ENCODE measurements around the gene TGFBR2. TPM values are rescaled to one million over a fixed set of nuclear protein-coding genes. Genes with fewer than 3 reads are reported as not detected.

TGFBR2 gene
- total RNA-seq, 2 donors from 2014 or later: 91.8 to 143 TPM

DNA sequence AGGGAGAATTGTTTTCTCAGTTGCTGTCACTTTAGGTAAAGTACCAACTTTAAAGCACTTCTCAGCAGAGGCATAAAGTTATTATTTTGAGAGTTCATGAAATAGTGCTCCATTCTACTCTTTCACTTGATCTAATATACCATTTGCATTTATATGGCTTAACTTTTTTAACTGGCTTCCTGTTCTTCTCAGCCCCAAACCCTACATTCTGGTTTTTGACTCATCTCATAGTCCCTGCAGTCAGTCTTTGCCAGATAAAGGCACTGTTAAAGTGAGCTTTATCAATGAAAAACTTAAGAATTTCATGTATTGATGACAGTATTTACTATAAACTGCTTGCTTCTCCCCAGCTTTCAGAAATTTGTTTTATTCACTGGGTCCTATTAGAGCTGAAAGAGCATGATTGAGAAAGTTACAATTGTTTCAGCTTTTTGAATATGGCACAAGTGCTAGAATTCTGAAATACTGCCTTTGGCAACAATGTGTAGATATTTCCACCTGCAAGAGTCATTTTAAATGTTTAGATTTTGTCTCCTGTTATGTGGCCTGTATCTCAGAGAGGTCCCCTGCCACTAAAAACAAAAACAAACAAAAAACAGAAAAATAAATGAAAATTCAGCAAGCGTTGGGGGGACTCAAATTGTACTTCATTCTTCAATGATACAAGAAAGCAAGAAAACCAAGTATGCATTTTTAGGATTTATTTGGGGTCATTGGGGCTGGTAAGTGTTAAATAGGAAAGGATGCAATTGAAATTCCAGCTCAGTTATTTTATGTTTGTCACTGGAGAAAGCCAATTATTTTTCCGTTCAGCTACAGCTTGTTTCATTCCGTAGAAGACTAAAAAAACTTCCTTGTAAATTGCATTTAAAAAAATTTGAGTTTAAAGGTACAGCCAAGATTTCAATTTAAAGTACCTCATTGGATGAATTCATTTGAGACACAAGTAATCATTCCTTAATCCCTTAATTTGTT lies 28.6 kb downstream of the TGFBR2 start:
- Histone ChIP-seq H3K27ac (no peak overlapping the region), H3K27me3 (no peaks in the 10 kb centered on the region), H3K4me3 (no peak overlapping the region), H3K36me3 (replicated peaks in 1 of 2; ENCODE audit: insufficient read depth in 1 of 2, low read depth in 2 of 2) (no peaks in the 10 kb centered on the region), H3K9me3 (no peaks in the 10 kb centered on the region), H3K4me1 (peaks cover 67% of the 10 kb centered on the region)
- TF ChIP-seq, protein P1, sequence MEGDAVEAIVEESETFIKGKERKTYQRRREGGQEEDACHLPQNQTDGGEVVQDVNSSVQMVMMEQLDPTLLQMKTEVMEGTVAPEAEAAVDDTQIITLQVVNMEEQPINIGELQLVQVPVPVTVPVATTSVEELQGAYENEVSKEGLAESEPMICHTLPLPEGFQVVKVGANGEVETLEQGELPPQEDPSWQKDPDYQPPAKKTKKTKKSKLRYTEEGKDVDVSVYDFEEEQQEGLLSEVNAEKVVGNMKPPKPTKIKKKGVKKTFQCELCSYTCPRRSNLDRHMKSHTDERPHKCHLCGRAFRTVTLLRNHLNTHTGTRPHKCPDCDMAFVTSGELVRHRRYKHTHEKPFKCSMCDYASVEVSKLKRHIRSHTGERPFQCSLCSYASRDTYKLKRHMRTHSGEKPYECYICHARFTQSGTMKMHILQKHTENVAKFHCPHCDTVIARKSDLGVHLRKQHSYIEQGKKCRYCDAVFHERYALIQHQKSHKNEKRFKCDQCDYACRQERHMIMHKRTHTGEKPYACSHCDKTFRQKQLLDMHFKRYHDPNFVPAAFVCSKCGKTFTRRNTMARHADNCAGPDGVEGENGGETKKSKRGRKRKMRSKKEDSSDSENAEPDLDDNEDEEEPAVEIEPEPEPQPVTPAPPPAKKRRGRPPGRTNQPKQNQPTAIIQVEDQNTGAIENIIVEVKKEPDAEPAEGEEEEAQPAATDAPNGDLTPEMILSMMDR (IDR thresholded peaks at IDR 0.05): no peak
- DNase-seq (no peak), ATAC-seq (no peak)
- 72 to 74% methylated on average over 3 of the region's 3 CpGs for WGBS, 2 donors
- intact Hi-C loops (cut with DNase I): no loop called here

DNA sequence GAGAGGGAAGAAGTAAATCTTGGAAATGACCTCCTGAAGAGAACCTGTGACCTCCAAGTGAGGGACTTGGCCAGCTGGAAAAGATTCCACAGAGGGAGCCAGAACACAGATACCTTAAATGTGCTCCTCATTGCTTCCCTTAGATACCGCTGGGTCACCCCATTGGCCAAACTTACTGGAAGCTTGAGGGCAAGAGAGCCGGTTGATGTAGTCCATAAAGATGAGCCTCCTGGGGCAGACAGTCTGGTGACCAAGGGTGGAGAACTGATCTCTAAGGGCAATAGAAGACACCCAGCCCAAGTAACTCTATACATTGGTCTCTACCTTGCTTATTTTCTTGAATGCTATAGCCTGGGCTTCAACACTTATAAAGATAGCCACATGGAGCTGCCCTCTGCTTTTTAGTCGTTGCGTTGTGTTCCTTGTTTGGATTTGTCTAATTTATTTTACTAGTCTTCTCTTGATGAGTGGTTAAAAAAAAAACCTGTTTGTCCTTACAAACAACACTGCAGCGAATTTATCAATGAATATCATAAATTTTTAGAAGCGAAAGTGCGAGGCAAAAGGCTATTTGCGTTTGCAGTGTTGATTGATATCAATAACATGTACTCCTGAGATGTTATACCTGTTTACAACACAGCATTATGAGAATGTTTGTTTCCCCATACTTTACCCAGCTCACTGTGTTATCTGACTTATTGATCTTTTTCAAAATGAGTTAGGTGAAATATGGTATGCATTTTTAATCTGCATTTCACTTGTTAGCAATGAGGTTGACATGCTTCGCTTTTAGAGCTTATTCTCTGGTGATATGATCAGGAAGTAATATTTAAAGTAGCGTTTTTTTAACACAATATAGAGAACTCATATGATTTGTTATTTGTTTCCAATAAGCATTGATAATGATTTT lies 31.2 kb downstream of the TGFBR2 start:
- H3K4me3 ChIP-seq: no peak overlapping the region
- H3K27ac ChIP-seq: no peak overlapping the region
- ATAC-seq: no peak
- TF ChIP-seq, protein P1 (IDR thresholded peaks at IDR 0.05): no peak
- no peak for TF ChIP-seq POLR2A (IDR thresholded peaks at IDR 0.05)
- no peaks in the 10 kb centered on the region for H3K9me3 ChIP-seq
- intact Hi-C loops (cut with DNase I): no loop called here
- peaks cover 55% of the 10 kb centered on the region for H3K4me1 ChIP-seq
- H3K36me3 ChIP-seq (replicated peaks in 1 of 2; ENCODE audit: insufficient read depth in 1 of 2, low read depth in 2 of 2): no peaks in the 10 kb centered on the region
- no peaks in the 10 kb centered on the region for H3K27me3 ChIP-seq
- 89 to 93% methylated on average over 10 of the region's 10 CpGs for WGBS, 2 donors
- no peak for DNase-seq

DNA sequence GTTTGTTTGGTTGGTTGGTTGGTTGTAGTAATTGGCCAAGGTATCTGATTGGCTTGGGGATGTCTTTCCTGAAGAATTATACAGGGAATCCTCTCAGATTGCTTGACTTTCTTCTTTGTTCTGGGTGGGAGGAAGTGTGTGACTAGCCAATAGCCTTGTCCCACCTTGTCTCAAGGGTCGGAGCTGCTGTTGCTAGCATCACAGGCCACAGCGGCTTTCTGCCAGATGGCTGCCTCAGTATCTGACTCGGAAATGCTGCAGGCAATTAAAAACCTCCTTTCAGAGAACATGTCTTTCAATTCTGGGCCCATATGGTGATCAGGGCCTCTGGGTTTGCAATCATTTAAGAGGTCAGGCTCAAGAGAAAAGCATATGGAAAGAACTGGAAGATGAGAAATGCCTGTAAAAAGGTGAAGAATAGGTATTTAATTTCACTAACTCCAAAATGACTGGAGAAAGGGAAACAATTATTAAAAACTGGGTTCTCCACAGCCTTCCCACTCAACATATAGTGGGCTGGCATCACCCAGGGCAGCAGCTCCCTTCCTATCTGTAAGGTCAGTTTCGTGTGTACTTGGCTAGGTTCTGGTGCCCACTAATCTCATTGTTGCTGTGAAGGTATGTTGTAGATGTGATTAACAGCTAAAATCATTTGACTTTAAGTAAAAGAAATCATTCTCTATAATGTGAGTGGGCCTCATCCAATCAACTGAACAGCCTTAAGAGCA lies 32.4 kb downstream of the TGFBR2 start:
- TF ChIP-seq POLR2A (IDR thresholded peaks at IDR 0.05): no peak
- TF ChIP-seq, protein P1 (IDR thresholded peaks at IDR 0.05): no peak
- no peaks in the 10 kb centered on the region for H3K36me3 ChIP-seq (replicated peaks in 1 of 2; ENCODE audit: insufficient read depth in 1 of 2, low read depth in 2 of 2)
- no peak overlapping the region for H3K4me3 ChIP-seq
- DNase-seq (no peak), ATAC-seq (no peak)
- WGBS, 2 donors: 71 to 88% methylated on average over 4 of the region's 4 CpGs
- intact Hi-C loops (cut with DNase I): no loop called here
- no peak overlapping the region for H3K27ac ChIP-seq
- H3K9me3 ChIP-seq: no peaks in the 10 kb centered on the region
- H3K27me3 ChIP-seq: no peaks in the 10 kb centered on the region
- H3K4me1 ChIP-seq: peaks cover 44% of the 10 kb centered on the region

DNA sequence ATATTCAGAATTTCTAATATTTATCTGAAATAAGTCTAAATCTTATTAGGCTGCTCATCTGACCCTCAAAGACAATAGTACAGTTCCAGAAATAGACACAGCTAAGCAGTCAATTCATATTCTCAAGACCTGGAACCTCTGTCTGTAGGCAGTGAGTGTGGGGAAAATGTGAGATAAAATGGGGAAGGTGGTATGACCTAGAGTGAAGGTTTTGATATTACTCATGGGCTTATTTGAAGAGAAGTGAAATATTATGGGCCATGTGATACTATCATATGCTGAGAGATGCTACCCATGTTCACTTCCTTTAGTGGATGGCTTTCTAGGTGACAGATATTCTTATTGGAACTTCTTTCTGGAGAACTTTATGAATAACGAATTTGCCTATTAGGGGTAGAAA lies 33.5 kb downstream of the TGFBR2 start:
- Histone ChIP-seq H3K27ac (no peak overlapping the region), H3K27me3 (no peaks in the 10 kb centered on the region), H3K36me3 (replicated peaks in 1 of 2; ENCODE audit: insufficient read depth in 1 of 2, low read depth in 2 of 2) (peaks cover 0 to 2% of the 10 kb centered on the region in 2 donors), H3K4me1 (peaks cover 46% of the 10 kb centered on the region), H3K4me3 (no peak overlapping the region), H3K9me3 (no peaks in the 10 kb centered on the region)
- ATAC-seq (no peak), DNase-seq (no peak)
- no peak for TF ChIP-seq POLR2A (IDR thresholded peaks at IDR 0.05)
- TF ChIP-seq, protein P1 (IDR thresholded peaks at IDR 0.05): no peak
- intact Hi-C loops (cut with DNase I): no loop called here
- 86 to 94% methylated on average over 1 of the region's 1 CpG for WGBS, 2 donors
